GM20000 (cell line): ENCODE results near the gene PAK6.

Experiments
- DNase-seq: peaks from one replicate; pipeline ENCODE4 v3.0.0; 2012; ENCODE audit warnings: low spot score
- TF ChIP-seq, protein P1 (sequence below): IDR thresholded peaks from 2 replicates; pipeline ENCODE4 v1.5.1; 2012; ENCODE audit warnings: mild to moderate bottlenecking, control low read depth; ENCODE audit errors: extremely low read depth, missing control alignments

The PAK6 gene

DNA sequence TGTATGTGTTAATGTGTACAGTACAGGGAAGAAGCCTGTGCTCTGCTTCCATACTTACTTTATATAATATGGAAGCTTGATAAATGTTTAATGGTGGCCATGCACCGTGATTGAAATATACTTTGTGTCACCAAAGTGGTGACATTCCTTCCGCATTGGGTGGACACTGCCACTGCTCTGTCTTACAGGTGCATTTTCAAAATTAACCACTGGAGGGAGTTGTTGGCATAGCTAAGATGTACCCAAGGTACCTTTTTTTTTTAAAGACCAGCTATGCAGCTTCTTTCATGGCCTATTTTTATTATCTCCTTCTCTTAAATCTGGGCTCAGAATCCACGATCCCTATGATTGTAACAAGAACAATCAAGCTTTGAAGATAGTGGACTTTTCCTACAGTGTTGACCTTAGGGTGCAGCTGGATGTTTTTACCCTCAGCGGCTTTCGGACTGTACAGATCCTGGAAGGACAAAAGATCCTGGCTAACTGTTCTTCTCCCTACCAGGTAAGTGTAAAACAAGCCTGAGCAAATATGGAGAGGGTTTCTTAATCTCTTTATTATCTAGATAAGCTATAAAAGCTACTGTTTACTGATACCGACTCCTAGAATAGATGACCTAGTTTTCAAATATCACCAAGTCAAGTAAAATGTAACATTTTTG is 21.6 kb upstream of the PAK6 start:
- TF ChIP-seq, protein P1, sequence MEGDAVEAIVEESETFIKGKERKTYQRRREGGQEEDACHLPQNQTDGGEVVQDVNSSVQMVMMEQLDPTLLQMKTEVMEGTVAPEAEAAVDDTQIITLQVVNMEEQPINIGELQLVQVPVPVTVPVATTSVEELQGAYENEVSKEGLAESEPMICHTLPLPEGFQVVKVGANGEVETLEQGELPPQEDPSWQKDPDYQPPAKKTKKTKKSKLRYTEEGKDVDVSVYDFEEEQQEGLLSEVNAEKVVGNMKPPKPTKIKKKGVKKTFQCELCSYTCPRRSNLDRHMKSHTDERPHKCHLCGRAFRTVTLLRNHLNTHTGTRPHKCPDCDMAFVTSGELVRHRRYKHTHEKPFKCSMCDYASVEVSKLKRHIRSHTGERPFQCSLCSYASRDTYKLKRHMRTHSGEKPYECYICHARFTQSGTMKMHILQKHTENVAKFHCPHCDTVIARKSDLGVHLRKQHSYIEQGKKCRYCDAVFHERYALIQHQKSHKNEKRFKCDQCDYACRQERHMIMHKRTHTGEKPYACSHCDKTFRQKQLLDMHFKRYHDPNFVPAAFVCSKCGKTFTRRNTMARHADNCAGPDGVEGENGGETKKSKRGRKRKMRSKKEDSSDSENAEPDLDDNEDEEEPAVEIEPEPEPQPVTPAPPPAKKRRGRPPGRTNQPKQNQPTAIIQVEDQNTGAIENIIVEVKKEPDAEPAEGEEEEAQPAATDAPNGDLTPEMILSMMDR, result peak; percentile 52
- peak; percentile 65 for DNase-seq

DNA sequence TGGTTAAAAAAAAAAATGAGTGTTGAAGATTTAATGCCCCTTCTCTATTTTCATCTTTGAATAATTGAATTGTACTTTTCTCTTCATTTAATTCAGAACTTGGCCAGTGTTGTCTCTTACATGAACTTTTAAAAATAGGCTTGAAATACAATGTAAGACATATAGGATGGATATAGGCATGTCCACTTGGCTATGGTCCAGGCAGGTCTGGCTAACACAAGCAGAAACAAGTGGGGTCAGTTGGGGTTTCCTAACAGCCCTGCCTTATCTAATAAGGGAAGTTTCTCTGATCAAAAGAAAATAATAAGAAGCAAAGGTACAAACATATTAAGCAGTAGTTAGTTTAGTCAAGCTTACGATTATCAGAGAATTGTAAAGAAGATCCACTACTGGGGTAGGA is 19.1 kb upstream of the PAK6 start:
- TF ChIP-seq, protein P1, result no peak
- no peak for DNase-seq

DNA sequence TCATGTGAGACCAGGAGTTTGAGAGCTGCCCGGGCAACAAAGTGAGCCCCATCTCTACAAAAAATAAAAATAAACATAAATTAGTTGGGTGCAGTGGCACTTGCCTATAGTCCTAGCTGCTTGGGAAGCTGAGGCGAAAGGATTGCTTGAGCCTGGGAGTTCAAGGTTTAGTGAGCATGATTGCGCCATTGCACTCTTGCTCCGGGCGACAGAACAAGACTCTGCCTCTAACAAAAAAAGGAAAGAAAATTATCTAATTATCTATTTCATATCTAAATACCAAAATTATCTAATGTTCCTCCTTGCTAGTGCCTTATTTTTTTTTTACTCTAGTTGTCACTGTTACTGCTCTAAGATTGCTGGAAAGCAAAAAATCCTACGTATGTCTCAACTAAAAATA is 16.7 kb upstream of the PAK6 start:
- DNase-seq, result no peak
- TF ChIP-seq, protein P1, result no peak

DNA sequence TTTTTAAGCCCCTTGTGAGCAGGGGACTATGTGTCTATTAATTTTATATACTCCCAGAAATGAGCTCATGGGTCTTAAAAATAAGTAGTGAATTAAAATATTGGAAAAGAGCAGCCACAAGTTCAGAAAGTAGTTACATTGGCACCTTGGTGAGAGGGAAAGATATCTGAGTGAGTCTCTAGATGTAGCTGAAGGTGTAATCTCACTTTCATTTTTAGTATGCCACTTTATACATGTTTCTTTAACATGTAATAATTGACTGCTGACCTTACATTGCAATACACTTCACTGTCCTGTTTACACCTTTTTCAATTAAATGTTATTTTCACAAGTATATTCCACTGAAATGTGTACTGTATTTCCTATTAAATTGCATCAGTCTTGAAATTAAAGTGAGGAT is 12.1 kb upstream of the PAK6 start:
- peak; percentile 62 for DNase-seq
- TF ChIP-seq, protein P1, result no peak

DNA sequence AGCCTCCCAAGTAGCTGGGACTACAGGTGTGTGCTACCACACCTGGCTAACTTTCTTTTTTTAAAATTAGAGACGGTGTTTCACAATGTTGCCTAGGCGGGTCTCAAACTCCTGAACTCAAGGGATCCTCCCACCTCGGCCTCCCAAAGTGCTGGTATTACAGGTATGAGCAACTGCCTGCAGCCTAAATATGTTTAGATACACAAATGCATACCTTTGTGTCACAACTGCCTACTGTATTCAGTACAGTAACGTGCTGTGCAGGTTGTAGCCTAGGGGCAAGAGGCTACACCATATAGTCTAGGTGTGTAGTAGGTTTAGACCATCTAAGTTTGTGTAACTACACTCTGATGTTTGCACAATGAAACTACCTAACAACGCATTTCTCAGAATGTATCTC is 9.5 kb upstream of the PAK6 start:
- no peak for DNase-seq
- TF ChIP-seq, protein P1, result no peak

DNA sequence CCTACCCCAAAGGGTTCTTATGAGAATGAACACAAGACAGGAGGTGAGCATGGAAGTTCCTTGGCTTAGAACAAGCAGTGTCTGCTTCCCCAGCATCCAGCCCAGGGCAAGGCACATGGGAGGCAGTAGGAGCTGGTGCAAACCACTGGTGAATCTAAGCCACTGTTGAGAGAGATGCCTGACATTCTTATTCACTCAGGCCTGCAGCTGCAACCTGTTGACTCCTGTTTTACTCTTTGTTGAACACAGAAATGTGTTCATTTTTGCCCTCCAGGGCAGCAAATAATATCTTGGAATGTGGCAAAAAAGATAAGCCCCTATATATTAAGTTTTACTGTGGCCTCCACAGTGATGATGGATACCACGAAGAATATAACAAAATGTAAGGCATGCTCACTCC is 8.9 kb upstream of the PAK6 start:
- no peak for DNase-seq
- TF ChIP-seq, protein P1, result no peak

DNA sequence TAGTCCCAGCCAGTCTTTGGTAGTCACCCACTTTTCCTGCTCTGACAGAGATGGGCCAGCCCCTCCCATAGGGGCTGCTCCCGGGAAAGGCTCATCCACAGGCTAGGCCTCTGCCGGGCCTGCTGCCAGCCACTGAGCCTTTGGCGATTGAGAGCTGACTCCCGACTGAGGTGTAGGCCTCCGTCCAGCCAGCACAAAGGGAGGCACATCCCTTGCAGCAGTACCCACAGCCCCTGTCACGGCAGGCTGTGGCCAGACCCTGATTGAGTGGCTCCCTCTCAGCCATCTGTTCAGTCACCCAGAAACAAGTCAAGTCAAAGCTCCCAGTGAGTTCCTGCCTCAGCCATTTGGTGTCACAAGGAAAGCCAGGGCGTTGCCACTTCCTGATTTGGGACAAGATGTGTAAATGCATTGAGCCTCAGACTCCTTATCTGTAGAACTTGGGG is 6.2 kb upstream of the PAK6 start:
- no peak for DNase-seq
- TF ChIP-seq, protein P1, result no peak
